Measurements from ENCODE around the gene SEMA4G. TPM values are rescaled to one million over a fixed set of nuclear protein-coding genes. Genes with fewer than 3 reads are reported as not detected.
A peak's percentile ranks its signal among the peaks of the same experiment; 100 is the strongest.

SEMA4G gene
- total RNA-seq, 1 experiment from 2014 or later = 29.4 TPM

DNA sequence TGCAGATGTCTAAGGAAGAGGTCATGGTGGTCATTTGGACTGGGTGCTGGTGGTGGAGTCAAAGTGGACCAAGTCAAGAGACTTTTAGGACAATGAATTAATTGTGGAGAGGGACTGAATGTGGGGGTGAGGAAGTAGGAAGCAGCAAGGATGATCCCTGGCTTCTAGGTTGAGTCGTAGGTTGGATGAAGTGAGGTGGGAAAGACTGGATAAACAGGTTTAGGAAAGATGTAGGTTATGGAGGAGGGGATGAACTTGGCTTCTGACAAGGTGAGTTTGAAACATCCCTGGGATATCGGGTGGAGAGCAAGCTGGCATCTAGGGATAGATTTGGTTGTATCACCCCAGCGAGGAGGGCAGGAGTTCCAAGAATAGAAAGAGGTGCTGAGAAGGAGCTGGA, 7.6 kb downstream of the SEMA4G start:
- TF ChIP-seq EZH2 (IDR thresholded peaks at IDR 0.05) = no peak
- no peak for TF ChIP-seq EZH2phosphoT487 (IDR thresholded peaks at IDR 0.05; ENCODE audit: borderline replicate concordance)
- TF ChIP-seq MAX (IDR thresholded peaks at IDR 0.05) = no peak
- no peaks in the 10 kb centered on the region for H3K79me2 ChIP-seq (ENCODE audit: insufficient read depth, low read length)
- peaks cover 4 to 14% of the 10 kb centered on the region in 2 experiments; a peak in 3 of 4 replicates for H3K36me3 ChIP-seq (ENCODE audit: control insufficient read depth in 1 of 2, insufficient read depth in 2 of 2, low read length in 2 of 2)
- intact Hi-C loops (cut with micrococcal nuclease) = no loop called here
- H3K9ac ChIP-seq (ENCODE audit: low read length) = no peak overlapping the region
- ChIA-PET RAD21 (ENCODE audit: low non-redundant PET in 1 of 2, low total read pairs in 2 of 2, uncharacterized antibody in 2 of 2, unreplicated experiment in 2 of 2) (no interaction called here), POLR2A (no interaction called here), CTCF (no interaction called here)
- no TSS peak for BruUV-seq (replicated peaks)
- DNase-seq (ENCODE audit: low read depth, low spot score) (no peak), ATAC-seq (no peak)
- H3K27me3 ChIP-seq (ENCODE audit: insufficient read depth, low read length) = no peaks in the 10 kb centered on the region
- H3K4me1 ChIP-seq (ENCODE audit: control insufficient read depth in 1 of 2, insufficient read depth in 2 of 2, low read length in 2 of 2) = peaks cover 3 to 8% of the 10 kb centered on the region in 2 experiments; a peak in 3 of 4 replicates
- H4K20me1 ChIP-seq (ENCODE audit: insufficient read depth) = no peaks in the 10 kb centered on the region
- H3K27ac ChIP-seq (ENCODE audit: low read depth, low read length) = no peak overlapping the region
- peak overlapping the region; percentile 19; the same call in 1 of the 2 replicates for H3K4me2 ChIP-seq (ENCODE audit: low read length)
- H3K9me2 ChIP-seq (ENCODE audit: insufficient read depth) = no peaks in the 10 kb centered on the region
- no peaks in the 10 kb centered on the region for H3K9me3 ChIP-seq (ENCODE audit: control insufficient read depth in 1 of 2, insufficient read depth in 1 of 2, low read depth in 1 of 2, low read length in 2 of 2)
- no peak overlapping the region for H3K4me3 ChIP-seq (replicated peaks in 1 of 2; ENCODE audit: low read depth in 1 of 2, low read length in 2 of 2)
- no peak overlapping the region for H2AFZ ChIP-seq (ENCODE audit: low read depth, low read length, poor library complexity, severe bottlenecking)

- no peak for ATAC-seq
- RAD21 ChIA-PET (ENCODE audit: low non-redundant PET in 1 of 2, low total read pairs in 2 of 2, uncharacterized antibody in 2 of 2, unreplicated experiment in 2 of 2) = no interaction called here
- CTCF ChIA-PET = no interaction called here
- H3K79me2 ChIP-seq (ENCODE audit: insufficient read depth, low read length) = no peaks in the 10 kb centered on the region
- H2AFZ ChIP-seq (ENCODE audit: low read depth, low read length, poor library complexity, severe bottlenecking) = no peak overlapping the region
- H3K9ac ChIP-seq (ENCODE audit: low read length) = no peak overlapping the region
- POLR2A ChIA-PET = no interaction called here
- no peak for DNase-seq (ENCODE audit: low read depth, low spot score)
- no peak overlapping the region for H3K4me2 ChIP-seq (ENCODE audit: low read length)
- no peaks in the 10 kb centered on the region for H3K27me3 ChIP-seq (ENCODE audit: insufficient read depth, low read length)
- peaks cover 3 to 8% of the 10 kb centered on the region in 2 experiments; a peak in 3 of 4 replicates for H3K4me1 ChIP-seq (ENCODE audit: control insufficient read depth in 1 of 2, insufficient read depth in 2 of 2, low read length in 2 of 2)
- BruUV-seq (replicated peaks) = no TSS peak
- H3K9me3 ChIP-seq (ENCODE audit: control insufficient read depth in 1 of 2, insufficient read depth in 1 of 2, low read depth in 1 of 2, low read length in 2 of 2) = no peaks in the 10 kb centered on the region
- peaks cover 4 to 14% of the 10 kb centered on the region in 2 experiments; a peak in 3 of 4 replicates for H3K36me3 ChIP-seq (ENCODE audit: control insufficient read depth in 1 of 2, insufficient read depth in 2 of 2, low read length in 2 of 2)
- intact Hi-C loops (cut with micrococcal nuclease) = no loop called here
- no peak overlapping the region for H3K4me3 ChIP-seq (replicated peaks in 1 of 2; ENCODE audit: low read depth in 1 of 2, low read length in 2 of 2)
- H4K20me1 ChIP-seq (ENCODE audit: insufficient read depth) = no peaks in the 10 kb centered on the region
- H3K9me2 ChIP-seq (ENCODE audit: insufficient read depth) = no peaks in the 10 kb centered on the region
- no peak overlapping the region for H3K27ac ChIP-seq (ENCODE audit: low read depth, low read length)
- TF ChIP-seq POLR2A (IDR thresholded peaks at IDR 0.05; ENCODE audit: borderline replicate concordance, extremely low read depth, insufficient read depth, insufficient read length) (no peak), TCF7L2 (IDR thresholded peaks at IDR 0.05; ENCODE audit: borderline replicate concordance, extremely low read depth, insufficient read depth, insufficient read length) (no peak), EZH2 (IDR thresholded peaks at IDR 0.05) (no peak), EZH2phosphoT487 (IDR thresholded peaks at IDR 0.05; ENCODE audit: borderline replicate concordance) (no peak), CBX3 (IDR thresholded peaks at IDR 0.05; ENCODE audit: low read depth) (no peak), CEBPB (IDR thresholded peaks at IDR 0.05; ENCODE audit: low read depth) (no peak)
These were observed 8.1 kb downstream of the SEMA4G start for GRCh38 chr10:100977436-100977835.

Data from HCT116 (cell line).